SK-N-SH (cell line): Measurements from ENCODE around the gene DIS3L2. TPM values are rescaled to one million over a fixed set of nuclear protein-coding genes. Genes with fewer than 3 reads are reported as not detected.

Experiments
- CTCF ChIA-PET: fragments of 300-600, 350-600 bp; formaldehyde crosslinking; extraction: SDS; loops from one replicate; lab custom pipeline; 2021; lab: Yijun Ruan, JAX
- POLR2A ChIA-PET: fragments of 350-600 bp; sonication (Branson Sonifier 250); formaldehyde crosslinking; extraction: SDS; loops from one replicate; lab custom pipeline; 2020; ENCODE audit warnings: antibody characterized with exemption, inconsistent platforms; lab: Yijun Ruan, JAX
- DNase-seq: peaks from one replicate; pipeline ENCODE4 v3.0.0; 2012
- H2AFZ ChIP-seq: fragments of 200-600 bp; sonication (generic); 2 replicates; pipeline ENCODE4 v1.8.1; 2016; ENCODE audit warnings: antibody characterized with exemption, mild to moderate bottlenecking, low read depth
- H3F3A ChIP-seq: fragments of 200-600 bp; sonication (generic); replicated peaks from 2 replicates; pipeline ENCODE3; 2016; ENCODE audit warnings: antibody characterized with exemption, mild to moderate bottlenecking; ENCODE audit not compliant: insufficient read depth
- H3K27ac ChIP-seq, 2 experiments: fragments of 200-500 bp in 1 of 2; fragments of 200-600 bp in 1 of 2; sonication (Bioruptor generic) in 1 of 2; sonication (generic), shearing (Covaris generic) in 1 of 2; 2 replicates each; pipeline versions ENCODE4 v1.5.1 to v1.6.1; 2014 to 2016; ENCODE audit warnings: low read depth in 2 of 2, inconsistent platforms in 1 of 2, low read length in 1 of 2, mild to moderate bottlenecking in 1 of 2, mixed read lengths in 1 of 2
- H3K27me3 ChIP-seq: fragments of 200-600 bp; sonication (generic), shearing (Covaris generic); 2 replicates; pipeline ENCODE4 v1.6.1; 2016; ENCODE audit warnings: mixed run types; ENCODE audit not compliant: insufficient read depth
- H3K36me3 ChIP-seq, 2 experiments: fragments of 200-500 bp in 1 of 2; fragments of 200-600 bp in 1 of 2; sonication (Bioruptor generic) in 1 of 2; sonication (generic) in 1 of 2; replicated peaks in 1 of 2; 2 replicates each; pipeline versions ENCODE3 to v1.5.1; 2014 to 2016; ENCODE audit warnings: low read length in 1 of 2, mild to moderate bottlenecking in 1 of 2; ENCODE audit not compliant: insufficient read depth in 2 of 2, control insufficient read depth in 1 of 2
- H3K4me1 ChIP-seq, 2 experiments: fragments of 200-500 bp in 1 of 2; fragments of 200-600 bp in 1 of 2; sonication (Bioruptor generic) in 1 of 2; sonication (generic), shearing (Covaris generic) in 1 of 2; 2 replicates each; pipeline versions ENCODE4 v1.5.1 to v1.6.1; 2014 to 2016; ENCODE audit warnings: low read depth in 1 of 2, low read length in 1 of 2, mixed run types in 1 of 2; ENCODE audit not compliant: insufficient read depth in 2 of 2, control insufficient read depth in 1 of 2
- H3K4me2 ChIP-seq: fragments of 200-600 bp; sonication (generic), shearing (Covaris generic); 2 replicates; pipeline ENCODE4 v1.6.1; 2017; ENCODE audit warnings: mixed run types
- H3K4me3 ChIP-seq, 2 experiments: fragments of 200-500 bp in 1 of 2; fragments of 200-600 bp in 1 of 2; sonication (Bioruptor generic) in 1 of 2; sonication (generic), shearing (Covaris generic) in 1 of 2; 2 replicates each; pipeline versions ENCODE4 v1.5.1 to v1.8.1; 2014 to 2016; ENCODE audit warnings: low read depth in 2 of 2, inconsistent platforms in 1 of 2, low read length in 1 of 2, mild to moderate bottlenecking in 1 of 2, mixed read lengths in 1 of 2, moderate library complexity in 1 of 2
- H3K79me2 ChIP-seq: fragments of 200-600 bp; sonication (generic); 2 replicates; pipeline ENCODE4 v1.8.1; 2017; ENCODE audit warnings: mild to moderate bottlenecking; ENCODE audit not compliant: insufficient read depth
- H3K9ac ChIP-seq: fragments of 200-600 bp; sonication (generic); 2 replicates; pipeline ENCODE4 v1.6.1; 2017; ENCODE audit warnings: mixed run types
- H3K9me2 ChIP-seq: fragments of 200-600 bp; sonication (generic); 2 replicates; pipeline ENCODE4 v1.6.1; 2017; ENCODE audit warnings: mixed run types
- H3K9me3 ChIP-seq: fragments of 200-600 bp; sonication (generic); 2 replicates; pipeline ENCODE4 v1.6.1; 2017; ENCODE audit warnings: mixed run types, mild to moderate bottlenecking, moderate library complexity
- H4K20me1 ChIP-seq: fragments of 200-600 bp; sonication (generic); 2 replicates; pipeline ENCODE4 v1.6.1; 2017; ENCODE audit warnings: mild to moderate bottlenecking, mixed run types; ENCODE audit not compliant: insufficient read depth
- EP300 ChIP-seq, 2 experiments: IDR thresholded peaks; 2 replicates each; pipeline versions ENCODE4 v1.4.0 to v1.6.1; 2012; ENCODE audit warnings: borderline replicate concordance in 1 of 2, low read depth in 1 of 2, low read length in 1 of 2
- GATA2 ChIP-seq: sonication (generic); formaldehyde crosslinking; IDR thresholded peaks from 2 replicates; pipeline ENCODE4 v1.5.0; 2020; ENCODE audit warnings: mild to moderate bottlenecking, missing genetic modification reagents
- IRF3 ChIP-seq: fragments of 150-350 bp; IDR thresholded peaks from 2 replicates; pipeline ENCODE4 v1.6.1; 2016; ENCODE audit warnings: mild to moderate bottlenecking, low read depth, low read length
- NRF1 ChIP-seq: IDR thresholded peaks from 2 replicates; pipeline ENCODE4 v1.6.1; 2012; ENCODE audit warnings: low read depth, mild to moderate bottlenecking, low read length
- RAD21 ChIP-seq: IDR thresholded peaks from 2 replicates; pipeline ENCODE4 v1.6.1; 2012; ENCODE audit warnings: mild to moderate bottlenecking, low read length
- RFX5 ChIP-seq: IDR thresholded peaks from 2 replicates; pipeline ENCODE4 v1.6.1; 2012; ENCODE audit warnings: mild to moderate bottlenecking, improper control_type of control experiment, low read length
- RXRA ChIP-seq: IDR thresholded peaks from 2 replicates; pipeline ENCODE4 v1.4.0; 2012; ENCODE audit warnings: low read depth, mild to moderate bottlenecking, borderline replicate concordance
- SMC3 ChIP-seq: IDR thresholded peaks from 2 replicates; pipeline ENCODE4 v1.6.1; 2012; ENCODE audit warnings: low read depth, low read length, improper control_type of control experiment
- USF2 ChIP-seq: fragments of 150-350 bp; IDR thresholded peaks from 2 replicates; pipeline ENCODE4 v1.6.1; 2017; ENCODE audit warnings: antibody characterized with exemption, low read length, low read depth, borderline replicate concordance
- ZBTB33 ChIP-seq: IDR thresholded peaks from 2 replicates; pipeline ENCODE4 v1.4.0; 2012; ENCODE audit warnings: low read depth, borderline replicate concordance
- WGBS: methylation state at CpG from one replicate; pipeline ENCODE4 v1.1.6; 2017; ENCODE audit warnings: low lambda C conversion rate; 5-methylcytosine and 5-hydroxymethylcytosine counted together
- polyA plus RNA-seq, 3 experiments: library from polyadenylated mRNA; depleted of rRNA; stranded (reverse); fragments of >200 nt; gene quantifications; 2 replicates each; pipeline ENCODE4 v1.2.3, GENCODE V29; 2012
- TF ChIP-seq, protein P1 (sequence below): IDR thresholded peaks from 2 replicates; pipeline ENCODE4 v1.6.1; 2012; ENCODE audit warnings: mild to moderate bottlenecking, low read depth, low read length, moderate library complexity

The DIS3L2 gene
- polyA plus RNA-seq, 1 of the 3 experiments (the other 2 are of a cell fraction), result 17.9 TPM

DNA sequence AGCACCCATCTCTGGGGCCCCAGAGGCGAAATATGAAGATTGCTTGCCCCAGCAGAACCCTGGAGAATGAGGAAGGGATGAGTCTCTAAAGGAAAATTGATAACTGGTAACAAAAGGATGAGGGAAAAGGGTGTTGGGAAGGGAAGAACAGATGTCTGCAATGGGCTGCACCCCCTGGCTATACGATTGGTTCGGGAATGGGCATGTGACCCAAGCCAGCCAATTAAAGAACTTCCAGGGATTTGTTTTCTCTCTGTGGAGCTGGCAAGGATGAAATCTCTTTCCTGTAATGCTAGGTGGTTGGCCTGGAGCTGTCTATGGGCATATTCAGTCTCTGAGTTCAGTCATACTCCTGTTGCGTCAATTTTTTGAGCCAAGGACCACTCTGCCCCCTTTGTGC is 22.5 kb upstream of the DIS3L2 start:
- POLR2A ChIA-PET, result no interaction called here
- H3K36me3 ChIP-seq, result no peaks in the 10 kb centered on the region
- H3K79me2 ChIP-seq, result no peaks in the 10 kb centered on the region
- H3K27ac ChIP-seq, result no peak overlapping the region
- no peaks in the 10 kb centered on the region; a peak in 1 of 4 replicates for H3K4me1 ChIP-seq
- no peaks in the 10 kb centered on the region for H3K9me2 ChIP-seq
- no peak overlapping the region for H3K4me3 ChIP-seq
- H3K9me3 ChIP-seq, result no peaks in the 10 kb centered on the region
- CTCF ChIA-PET, result interaction anchor here (1.7 to 2.5 kb wide), 3 partner anchors 11 to 14 kb away, joined by 5 to 6 read pairs (median 6); partner anchors contain the start of gene NPPC
- no peak overlapping the region for H3K9ac ChIP-seq
- no peak for DNase-seq
- no peak for TF ChIP-seq IRF3
- TF ChIP-seq GATA2, result no peak
- TF ChIP-seq USF2, result no peak
- no peak for TF ChIP-seq EP300 (IDR thresholded peaks at IDR 0.05; ENCODE audit: borderline replicate concordance in 1 of 2, low read depth in 1 of 2, low read length in 1 of 2)
- no peak for TF ChIP-seq RXRA
- no peak for TF ChIP-seq RFX5
- no peak for TF ChIP-seq RAD21
- TF ChIP-seq, protein P1, sequence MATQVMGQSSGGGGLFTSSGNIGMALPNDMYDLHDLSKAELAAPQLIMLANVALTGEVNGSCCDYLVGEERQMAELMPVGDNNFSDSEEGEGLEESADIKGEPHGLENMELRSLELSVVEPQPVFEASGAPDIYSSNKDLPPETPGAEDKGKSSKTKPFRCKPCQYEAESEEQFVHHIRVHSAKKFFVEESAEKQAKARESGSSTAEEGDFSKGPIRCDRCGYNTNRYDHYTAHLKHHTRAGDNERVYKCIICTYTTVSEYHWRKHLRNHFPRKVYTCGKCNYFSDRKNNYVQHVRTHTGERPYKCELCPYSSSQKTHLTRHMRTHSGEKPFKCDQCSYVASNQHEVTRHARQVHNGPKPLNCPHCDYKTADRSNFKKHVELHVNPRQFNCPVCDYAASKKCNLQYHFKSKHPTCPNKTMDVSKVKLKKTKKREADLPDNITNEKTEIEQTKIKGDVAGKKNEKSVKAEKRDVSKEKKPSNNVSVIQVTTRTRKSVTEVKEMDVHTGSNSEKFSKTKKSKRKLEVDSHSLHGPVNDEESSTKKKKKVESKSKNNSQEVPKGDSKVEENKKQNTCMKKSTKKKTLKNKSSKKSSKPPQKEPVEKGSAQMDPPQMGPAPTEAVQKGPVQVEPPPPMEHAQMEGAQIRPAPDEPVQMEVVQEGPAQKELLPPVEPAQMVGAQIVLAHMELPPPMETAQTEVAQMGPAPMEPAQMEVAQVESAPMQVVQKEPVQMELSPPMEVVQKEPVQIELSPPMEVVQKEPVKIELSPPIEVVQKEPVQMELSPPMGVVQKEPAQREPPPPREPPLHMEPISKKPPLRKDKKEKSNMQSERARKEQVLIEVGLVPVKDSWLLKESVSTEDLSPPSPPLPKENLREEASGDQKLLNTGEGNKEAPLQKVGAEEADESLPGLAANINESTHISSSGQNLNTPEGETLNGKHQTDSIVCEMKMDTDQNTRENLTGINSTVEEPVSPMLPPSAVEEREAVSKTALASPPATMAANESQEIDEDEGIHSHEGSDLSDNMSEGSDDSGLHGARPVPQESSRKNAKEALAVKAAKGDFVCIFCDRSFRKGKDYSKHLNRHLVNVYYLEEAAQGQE, result no peak
- no peak for TF ChIP-seq SMC3
- TF ChIP-seq ZBTB33, result no peak
- no peak for TF ChIP-seq NRF1
- H3K4me2 ChIP-seq, result no peak overlapping the region
- no peaks in the 10 kb centered on the region; the same call in 1 of the 2 replicates for H3K27me3 ChIP-seq
- no peaks in the 10 kb centered on the region for H4K20me1 ChIP-seq
- WGBS, result 80% methylated on average over 4 of the region's 4 CpGs
- H3F3A ChIP-seq, result no peaks in the 10 kb centered on the region
- no peak overlapping the region for H2AFZ ChIP-seq
